HG02973 (cell line): ENCODE data around the gene KIAA1586.
A peak's percentile ranks its signal among the peaks of the same experiment; 100 is the strongest.
"Not testable (repeated sequence)": the region's sequence is repeated elsewhere in the genome, so short reads cannot be mapped to it uniquely, and the experiment has no call there.

Experiments
- ATAC-seq: cut with Tn5 transposase; IDR thresholded peaks from one replicate; pipeline ENCODE4 v1.9.1; 2021; ENCODE audit warnings: moderate library complexity; ENCODE audit not compliant: unreplicated experiment

The KIAA1586 gene

GRCh38 chr6:57044568-57044967 lies 1.9 kb upstream of the KIAA1586 start:
- no peak for ATAC-seq

GRCh38 chr6:57047257-57047585 lies 728 bp downstream of the KIAA1586 start:
- ATAC-seq, result peak; percentile 36

- ATAC-seq, result not testable (repeated sequence)
These were observed 1.4 kb downstream of the KIAA1586 start for GRCh38 chr6:57047859-57048258.

GRCh38 chr6:57048577-57048976 lies 2.1 kb downstream of the KIAA1586 start:
- ATAC-seq, result no peak

GRCh38 chr6:57063847-57064246 lies 17.4 kb downstream of the KIAA1586 start:
- ATAC-seq, result no peak

- no peak for ATAC-seq
These were observed 18.3 kb downstream of the KIAA1586 start for GRCh38 chr6:57064809-57065208.

GRCh38 chr6:57068061-57068460 lies 21.6 kb downstream of the KIAA1586 start:
- ATAC-seq, result no peak

- ATAC-seq, result no peak
These were observed 22.7 kb downstream of the KIAA1586 start for GRCh38 chr6:57069228-57069627.

GRCh38 chr6:57069920-57070331 lies 23.4 kb downstream of the KIAA1586 start:
- no peak for ATAC-seq

GRCh38 chr6:57072108-57072507 lies 25.6 kb downstream of the KIAA1586 start:
- ATAC-seq, result no peak

GRCh38 chr6:57074383-57074782 lies 27.9 kb downstream of the KIAA1586 start:
- no peak for ATAC-seq

- ATAC-seq, result no peak
These were observed 28.6 kb downstream of the KIAA1586 start for GRCh38 chr6:57075092-57075491.

- ATAC-seq, result no peak
These were observed 32.2 kb downstream of the KIAA1586 start for GRCh38 chr6:57078531-57079207.

- no peak for ATAC-seq
These were observed 39.0 kb downstream of the KIAA1586 start for GRCh38 chr6:57085471-57085870.

- no peak for ATAC-seq
These were observed 40.4 kb downstream of the KIAA1586 start for GRCh38 chr6:57086843-57087242.

- no peak for ATAC-seq
These were observed 41.4 kb downstream of the KIAA1586 start for GRCh38 chr6:57087916-57088315.

- ATAC-seq, result no peak
These were observed 42.8 kb downstream of the KIAA1586 start for GRCh38 chr6:57089265-57089664.

GRCh38 chr6:57089687-57090457 lies 43.4 kb downstream of the KIAA1586 start, which contains the start of gene ZNF451:
Gene ZNF451, plus strand, starts transcription at chr6:57090188. Its CDS starts 66 bp downstream, at chr6:57090254.
- ATAC-seq, result peak; percentile 85

GRCh38 chr6:57090458-57091067 lies 44.1 kb downstream of the KIAA1586 start:
- ATAC-seq, result peak; percentile 9

GRCh38 chr6:57091375-57091774 lies 44.9 kb downstream of the KIAA1586 start:
- ATAC-seq, result not testable (repeated sequence)

- no peak for ATAC-seq
These were observed 48.2 kb downstream of the KIAA1586 start for GRCh38 chr6:57094689-57095088.

- no peak for ATAC-seq
These were observed 51.1 kb downstream of the KIAA1586 start for GRCh38 chr6:57097596-57097995.
